ENCODE data around the gene FRMPD1.

The FRMPD1 gene

DNA sequence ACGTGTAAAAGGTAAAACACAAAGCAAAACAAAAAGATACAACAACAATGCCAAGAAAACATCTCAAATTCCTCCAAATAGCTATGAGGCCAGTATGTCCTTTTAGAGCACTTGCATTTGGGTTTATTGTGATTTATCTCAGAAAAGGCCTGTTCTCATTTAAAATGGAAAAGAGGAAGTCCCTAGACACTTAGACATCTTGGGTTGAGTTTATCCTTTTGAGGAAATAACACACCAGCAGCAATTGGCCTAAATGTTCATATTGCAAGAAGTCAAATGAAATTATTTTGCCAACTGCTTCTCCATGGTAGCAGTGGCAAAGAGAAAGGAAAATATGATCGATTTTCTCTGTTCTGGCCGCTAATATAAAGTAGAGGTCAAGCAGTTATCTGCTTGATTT lies 59.3 kb downstream of the FRMPD1 start:
- H3F3A ChIP-seq (ENCODE audit: insufficient read depth, low read length), result no peaks in the 10 kb centered on the region
- DNase-seq, result no peak
- H3K4me3 ChIP-seq (ENCODE audit: low read length), result no peak overlapping the region
- H3K4me2 ChIP-seq (ENCODE audit: low read depth, low read length), result no peak overlapping the region
- no peaks in the 10 kb centered on the region for H3K36me3 ChIP-seq (replicated peaks; ENCODE audit: insufficient read depth, low read length)
- no peaks in the 10 kb centered on the region for H4K20me1 ChIP-seq (ENCODE audit: insufficient read depth, low read length)
- no peaks in the 10 kb centered on the region; the same call in 1 of the 2 replicates for H3K9me3 ChIP-seq (replicated peaks; ENCODE audit: insufficient read depth, low read length)
- TF ChIP-seq EZH2phosphoT487 (IDR thresholded peaks at IDR 0.05; ENCODE audit: low read length) (no peak), CTCF (IDR thresholded peaks at IDR 0.05; ENCODE audit: low read length) (no peak), EZH2 (optimal IDR thresholded peaks at IDR 0.05; ENCODE audit: low read depth, low read length) (no peak)
- H3K4me1 ChIP-seq (ENCODE audit: low read length), result no peaks in the 10 kb centered on the region
- H3K9me2 ChIP-seq (replicated peaks; ENCODE audit: insufficient read depth, low read length), result no peaks in the 10 kb centered on the region
- H2AFZ ChIP-seq (ENCODE audit: low read length), result no peak overlapping the region
- no peak overlapping the region for H3K9ac ChIP-seq (ENCODE audit: low read length)
- H3K27ac ChIP-seq (ENCODE audit: low read length), result no peak overlapping the region
- H3K27me3 ChIP-seq (replicated peaks; ENCODE audit: insufficient read depth, low read length), result no peaks in the 10 kb centered on the region
- H3K79me2 ChIP-seq (ENCODE audit: low read length), result no peaks in the 10 kb centered on the region

- Histone ChIP-seq H3K27ac (ENCODE audit: low read length) (no peak overlapping the region), H3K4me2 (ENCODE audit: low read depth, low read length) (no peak overlapping the region), H3K4me3 (ENCODE audit: low read length) (no peak overlapping the region), H2AFZ (ENCODE audit: low read length) (no peak overlapping the region), H3K36me3 (replicated peaks; ENCODE audit: insufficient read depth, low read length) (no peaks in the 10 kb centered on the region), H3K9me3 (replicated peaks; ENCODE audit: insufficient read depth, low read length) (no peaks in the 10 kb centered on the region; the same call in 1 of the 2 replicates), H3K9ac (ENCODE audit: low read length) (no peak overlapping the region), H3F3A (ENCODE audit: insufficient read depth, low read length) (no peaks in the 10 kb centered on the region), H4K20me1 (ENCODE audit: insufficient read depth, low read length) (no peaks in the 10 kb centered on the region), H3K27me3 (replicated peaks; ENCODE audit: insufficient read depth, low read length) (no peaks in the 10 kb centered on the region), H3K4me1 (ENCODE audit: low read length) (no peaks in the 10 kb centered on the region), H3K79me2 (ENCODE audit: low read length) (no peaks in the 10 kb centered on the region), H3K9me2 (replicated peaks; ENCODE audit: insufficient read depth, low read length) (no peaks in the 10 kb centered on the region)
- no peak for DNase-seq
- TF ChIP-seq CTCF (IDR thresholded peaks at IDR 0.05; ENCODE audit: low read length), result no peak
These were observed 64.5 kb downstream of the FRMPD1 start for GRCh38 chr9:37715260-37715659.

- no peak overlapping the region for H3K27ac ChIP-seq (ENCODE audit: low read length)
- H4K20me1 ChIP-seq (ENCODE audit: insufficient read depth, low read length), result no peaks in the 10 kb centered on the region
- no peaks in the 10 kb centered on the region for H3K36me3 ChIP-seq (replicated peaks; ENCODE audit: insufficient read depth, low read length)
- no peaks in the 10 kb centered on the region for H3F3A ChIP-seq (ENCODE audit: insufficient read depth, low read length)
- no peak overlapping the region for H3K4me3 ChIP-seq (ENCODE audit: low read length)
- H3K9ac ChIP-seq (ENCODE audit: low read length), result no peak overlapping the region
- H3K9me3 ChIP-seq (replicated peaks; ENCODE audit: insufficient read depth, low read length), result no peaks in the 10 kb centered on the region; the same call in 1 of the 2 replicates
- no peak for DNase-seq
- no peaks in the 10 kb centered on the region for H3K9me2 ChIP-seq (replicated peaks; ENCODE audit: insufficient read depth, low read length)
- H3K4me1 ChIP-seq (ENCODE audit: low read length), result no peaks in the 10 kb centered on the region
- TF ChIP-seq EZH2phosphoT487 (IDR thresholded peaks at IDR 0.05; ENCODE audit: low read length) (no peak), CTCF (IDR thresholded peaks at IDR 0.05; ENCODE audit: low read length) (no peak), EZH2 (optimal IDR thresholded peaks at IDR 0.05; ENCODE audit: low read depth, low read length) (no peak)
- H2AFZ ChIP-seq (ENCODE audit: low read length), result no peak overlapping the region
- no peak overlapping the region for H3K4me2 ChIP-seq (ENCODE audit: low read depth, low read length)
- H3K79me2 ChIP-seq (ENCODE audit: low read length), result no peaks in the 10 kb centered on the region
- no peaks in the 10 kb centered on the region for H3K27me3 ChIP-seq (replicated peaks; ENCODE audit: insufficient read depth, low read length)
These were observed 65.3 kb downstream of the FRMPD1 start for GRCh38 chr9:37715991-37716505.
